ENCODE results near the gene CCDC77. TPM values are rescaled to one million over a fixed set of nuclear protein-coding genes. Genes with fewer than 3 reads are reported as not detected.

The CCDC77 gene
- total RNA-seq, 2 experiments from 2014 or later, result 19.5 to 20.2 TPM

- DNase-seq (no peak), ATAC-seq (peak; percentile 71)
- CTCF ChIA-PET, result interaction anchor here (1.0 to 4.0 kb wide), 2 partner anchors 88 to 91 kb away, joined by 4 to 17 read pairs; no protein-coding TSS in a partner anchor
- Mint-ChIP-seq H3K27ac (no peak within 1 kb of the TSS), H3K36me3 (no peaks in the 10 kb centered on the region), H3K9me3 (ENCODE audit: low read depth) (no peaks in the 10 kb centered on the region), H3K27me3 (peaks cover 72% of the 10 kb centered on the region), H3K4me1 (peaks cover 16% of the 10 kb centered on the region), H3K4me3 (peak within 1 kb of the TSS; percentile 68)
Measured at GRCh38 chr12:459430-460258, 58.2 kb downstream of the CCDC77 start, which contains the start of gene B4GALNT3. Gene B4GALNT3, plus strand, starts transcription at chr12:459939. Its CDS starts 438 bp downstream, at chr12:460377.

GRCh38 chr12:460261-461230, 59.1 kb downstream of the CCDC77 start:
- peaks cover 16% of the 10 kb centered on the region for H3K4me1 Mint-ChIP-seq
- no peaks in the 10 kb centered on the region for H3K36me3 Mint-ChIP-seq
- DNase-seq, result peak; percentile 53
- ATAC-seq, result peak; percentile 84
- no peak overlapping the region for H3K27ac Mint-ChIP-seq
- CTCF ChIA-PET, result interaction anchor here (0.8 to 4.6 kb wide), 5 partner anchors 7 to 90 kb away, joined by 4 to 37 read pairs (median 15); no protein-coding TSS in a partner anchor
- H3K27me3 Mint-ChIP-seq, result peaks cover 77% of the 10 kb centered on the region
- H3K4me3 Mint-ChIP-seq, result peak overlapping the region; percentile 68
- no peaks in the 10 kb centered on the region for H3K9me3 Mint-ChIP-seq (ENCODE audit: low read depth)

- H3K27me3 Mint-ChIP-seq, result peaks cover 70% of the 10 kb centered on the region
- no peaks in the 10 kb centered on the region for H3K36me3 Mint-ChIP-seq
- H3K27ac Mint-ChIP-seq, result no peak overlapping the region
- H3K4me3 Mint-ChIP-seq, result peak overlapping the region; percentile 68
- no peaks in the 10 kb centered on the region for H3K9me3 Mint-ChIP-seq (ENCODE audit: low read depth)
- DNase-seq (no peak), ATAC-seq (no peak)
- peaks cover 16% of the 10 kb centered on the region for H3K4me1 Mint-ChIP-seq
- CTCF ChIA-PET, result interaction anchor here (3.4 to 4.6 kb wide), 2 partner anchors 8 to 86 kb away, joined by 15 to 37 read pairs; no protein-coding TSS in a partner anchor
Measured at GRCh38 chr12:461425-461824, 60.0 kb downstream of the CCDC77 start.

GRCh38 chr12:462936-463705, 61.7 kb downstream of the CCDC77 start:
- CTCF ChIA-PET, result interaction anchor here (3.4 to 4.6 kb wide), 2 partner anchors 10 to 84 kb away, joined by 15 to 37 read pairs; no protein-coding TSS in a partner anchor
- Mint-ChIP-seq H3K4me3 (no peak overlapping the region), H3K36me3 (no peaks in the 10 kb centered on the region), H3K27me3 (peaks cover 53% of the 10 kb centered on the region), H3K9me3 (ENCODE audit: low read depth) (no peaks in the 10 kb centered on the region), H3K4me1 (peaks cover 12% of the 10 kb centered on the region), H3K27ac (no peak overlapping the region)
- ATAC-seq (no peak), DNase-seq (no peak)

GRCh38 chr12:464484-465267, 63.2 kb downstream of the CCDC77 start:
- DNase-seq (no peak), ATAC-seq (no peak)
- Mint-ChIP-seq H3K27ac (no peak overlapping the region), H3K4me3 (no peak overlapping the region), H3K27me3 (peaks cover 42% of the 10 kb centered on the region), H3K9me3 (ENCODE audit: low read depth) (no peaks in the 10 kb centered on the region), H3K4me1 (peaks cover 16% of the 10 kb centered on the region), H3K36me3 (no peaks in the 10 kb centered on the region)
- CTCF ChIA-PET, result interaction anchor here (0.7 to 4.6 kb wide), 5 partner anchors 9 to 90 kb away, joined by 3 to 37 read pairs (median 5); no protein-coding TSS in a partner anchor

GRCh38 chr12:466039-466438, 64.6 kb downstream of the CCDC77 start:
- ATAC-seq, result no peak
- Mint-ChIP-seq H3K27me3 (peaks cover 39% of the 10 kb centered on the region), H3K4me3 (no peak overlapping the region), H3K36me3 (no peaks in the 10 kb centered on the region), H3K27ac (no peak overlapping the region), H3K9me3 (ENCODE audit: low read depth) (no peaks in the 10 kb centered on the region), H3K4me1 (peaks cover 14% of the 10 kb centered on the region)
- CTCF ChIA-PET, result no interaction called here
- DNase-seq, result no peak

- ATAC-seq, result no peak
- DNase-seq, result no peak
- no peak overlapping the region for H3K4me3 Mint-ChIP-seq
- H3K36me3 Mint-ChIP-seq, result no peaks in the 10 kb centered on the region
- no peak overlapping the region for H3K27ac Mint-ChIP-seq
- peaks cover 12% of the 10 kb centered on the region for H3K4me1 Mint-ChIP-seq
- no peaks in the 10 kb centered on the region for H3K9me3 Mint-ChIP-seq (ENCODE audit: low read depth)
- peaks cover 32% of the 10 kb centered on the region for H3K27me3 Mint-ChIP-seq
- CTCF ChIA-PET, result no interaction called here
Measured at GRCh38 chr12:466762-467161, 65.3 kb downstream of the CCDC77 start.

- DNase-seq (no peak), ATAC-seq (no peak)
- Mint-ChIP-seq H3K27me3 (peaks cover 24% of the 10 kb centered on the region), H3K4me1 (peaks cover 12% of the 10 kb centered on the region), H3K36me3 (no peaks in the 10 kb centered on the region), H3K9me3 (ENCODE audit: low read depth) (no peaks in the 10 kb centered on the region), H3K27ac (no peak overlapping the region), H3K4me3 (no peak overlapping the region)
- CTCF ChIA-PET, result no interaction called here
Measured at GRCh38 chr12:467591-467990, 66.1 kb downstream of the CCDC77 start.

GRCh38 chr12:468671-469389, 67.4 kb downstream of the CCDC77 start:
- Mint-ChIP-seq H3K4me3 (no peak overlapping the region), H3K36me3 (no peaks in the 10 kb centered on the region), H3K4me1 (peaks cover 18% of the 10 kb centered on the region), H3K9me3 (ENCODE audit: low read depth) (no peaks in the 10 kb centered on the region), H3K27me3 (peaks cover 19% of the 10 kb centered on the region), H3K27ac (no peak overlapping the region)
- DNase-seq (no peak), ATAC-seq (no peak)
- CTCF ChIA-PET, result interaction anchor here (1.0 to 1.5 kb wide), 5 partner anchors 10 to 79 kb away, joined by 3 to 6 read pairs (median 3); no protein-coding TSS in a partner anchor

- DNase-seq, result no peak
- no peak for ATAC-seq
- H3K4me1 Mint-ChIP-seq, result peaks cover 18% of the 10 kb centered on the region
- CTCF ChIA-PET, result interaction anchor here (1.3 to 1.5 kb wide), 2 partner anchors 17 to 23 kb away, joined by 3 to 6 read pairs; no protein-coding TSS in a partner anchor
- no peaks in the 10 kb centered on the region for H3K36me3 Mint-ChIP-seq
- no peak overlapping the region for H3K4me3 Mint-ChIP-seq
- no peak overlapping the region for H3K27ac Mint-ChIP-seq
- H3K9me3 Mint-ChIP-seq (ENCODE audit: low read depth), result no peaks in the 10 kb centered on the region
- peaks cover 13% of the 10 kb centered on the region for H3K27me3 Mint-ChIP-seq
Measured at GRCh38 chr12:470133-470532, 68.7 kb downstream of the CCDC77 start.

- CTCF ChIA-PET, result interaction anchor here (1.3 to 1.5 kb wide), 2 partner anchors 23 to 63 kb away, joined by 3 to 4 read pairs; no protein-coding TSS in a partner anchor
- Mint-ChIP-seq H3K27me3 (peaks cover 19% of the 10 kb centered on the region), H3K27ac (no peak overlapping the region), H3K9me3 (ENCODE audit: low read depth) (no peaks in the 10 kb centered on the region), H3K4me1 (peaks cover 20% of the 10 kb centered on the region), H3K4me3 (no peak overlapping the region), H3K36me3 (no peaks in the 10 kb centered on the region)
- DNase-seq (no peak), ATAC-seq (no peak)
Measured at GRCh38 chr12:473198-473597, 71.8 kb downstream of the CCDC77 start.

All from activated CD8-positive, alpha-beta memory T cell treated with anti-CD3 and anti-CD28 coated beads, Interleukin-2, amount 10 ng/mL, durations not matched to agents 7 days and 5 days (primary cell).